HEK293 (cell line): ENCODE data around the gene M1AP.

Experiments used
- BCL6B ChIP-seq: fragments of 450-650 bp; formaldehyde crosslinking; IDR thresholded peaks from 2 replicates; pipeline ENCODE4 v1.5.1; 2017; ENCODE audit warnings: missing biosample characterization, missing genetic modification characterization
- CTCF ChIP-seq: fragments of 450-650 bp; formaldehyde crosslinking; IDR thresholded peaks from 2 replicates; pipeline ENCODE4 v1.5.1; 2016; ENCODE audit warnings: missing biosample characterization, missing genetic modification characterization
- KLF1 ChIP-seq: fragments of 450-650 bp; formaldehyde crosslinking; IDR thresholded peaks from 2 replicates; pipeline ENCODE4 v1.5.1; 2016; ENCODE audit warnings: missing biosample characterization, missing genetic modification characterization
- OSR2 ChIP-seq: fragments of 450-650 bp; formaldehyde crosslinking; IDR thresholded peaks from 2 replicates; pipeline ENCODE4 v1.5.1; 2016; ENCODE audit warnings: missing biosample characterization, missing genetic modification characterization
- TCF7L2 ChIP-seq: IDR thresholded peaks from 2 replicates; pipeline ENCODE4 v1.6.1; 2011; ENCODE audit warnings: low read depth, mild to moderate bottlenecking, inconsistent platforms, low read length, moderate library complexity, borderline replicate concordance
- ZBTB1 ChIP-seq: fragments of 450-650 bp; formaldehyde crosslinking; IDR thresholded peaks from 2 replicates; pipeline ENCODE4 v1.5.1; 2016; ENCODE audit warnings: missing biosample characterization, missing genetic modification characterization
- ZFP3 ChIP-seq: fragments of 450-650 bp; formaldehyde crosslinking; IDR thresholded peaks from 2 replicates; pipeline ENCODE4 v1.5.1; 2016; ENCODE audit warnings: low read depth, missing biosample characterization, missing genetic modification characterization
- ZNF146 ChIP-seq: fragments of 450-650 bp; formaldehyde crosslinking; IDR thresholded peaks from 2 replicates; pipeline ENCODE4 v1.5.1; 2016; ENCODE audit warnings: missing biosample characterization, missing genetic modification characterization
- ZNF274 ChIP-seq, 2 experiments: fragments of 200-500 bp in 1 of 2; fragments of 450-650 bp in 1 of 2; sonication (Bioruptor generic) in 1 of 2; formaldehyde crosslinking in 1 of 2; IDR thresholded peaks; 2 replicates each; pipeline versions ENCODE4 v1.5.1 to v1.6.1; 2014 to 2016; ENCODE audit warnings: borderline replicate concordance in 1 of 2, inconsistent platforms in 1 of 2, low read length in 1 of 2, missing biosample characterization in 1 of 2, missing genetic modification characterization in 1 of 2
- ZNF394 ChIP-seq: fragments of 450-650 bp; formaldehyde crosslinking; IDR thresholded peaks from 2 replicates; pipeline ENCODE4 v1.5.1; 2016; ENCODE audit warnings: missing biosample characterization, missing genetic modification characterization, mild to moderate bottlenecking, moderate library complexity, borderline replicate concordance
- ZNF76 ChIP-seq: fragments of 450-650 bp; formaldehyde crosslinking; IDR thresholded peaks from 2 replicates; pipeline ENCODE4; 2016; ENCODE audit warnings: low read depth, missing biosample characterization, missing genetic modification characterization, borderline replicate concordance
- ZNF777 ChIP-seq: fragments of 450-650 bp; formaldehyde crosslinking; IDR thresholded peaks from 2 replicates; pipeline ENCODE4 v1.5.1; 2017; ENCODE audit warnings: missing biosample characterization, missing genetic modification characterization, borderline replicate concordance
- ZNF837 ChIP-seq: fragments of 450-650 bp; formaldehyde crosslinking; IDR thresholded peaks from 2 replicates; pipeline ENCODE4 v1.5.1; 2016; ENCODE audit warnings: missing biosample characterization, missing genetic modification characterization

GRCh38 chr2:74571058-74571457 is 77.1 kb downstream of the M1AP start:
- TF ChIP-seq CTCF (tag by site-specific recombination): no peak
- TF ChIP-seq OSR2 (tag by site-specific recombination): no peak
- no peak for TF ChIP-seq BCL6B (tag by site-specific recombination)
- no peak for TF ChIP-seq ZNF837
- no peak for TF ChIP-seq KLF1
- no peak for TF ChIP-seq ZBTB1
- no peak for TF ChIP-seq ZNF394
- TF ChIP-seq ZNF274 (IDR thresholded peaks at IDR 0.05; ENCODE audit: low read length): no peak
- TF ChIP-seq ZNF274 (tag by site-specific recombination; IDR thresholded peaks at IDR 0.05; ENCODE audit: borderline replicate concordance): no peak
- no peak for TF ChIP-seq ZNF777 (tag by site-specific recombination)
- TF ChIP-seq ZFP3 (tag by site-specific recombination): no peak
- no peak for TF ChIP-seq ZNF76
- no peak for TF ChIP-seq TCF7L2
- no peak for TF ChIP-seq ZNF146
